Activated CD4-positive, alpha-beta T cell treated with anti-CD3 and anti-CD28 coated beads for 36 hours (primary cell): ENCODE measurements around the gene ITLN1. TPM values are rescaled to one million over a fixed set of nuclear protein-coding genes. Genes with fewer than 3 reads are reported as not detected.

ENCODE experiments used
- ATAC-seq: fragments of 200-7000 bp; cut with Tn5 transposase; one replicate; pipeline ENCODE4 v1.10.0; 2021; ENCODE audit warnings: mild to moderate bottlenecking, moderate library complexity
- CTCF ChIA-PET: fragments of 350-600 bp; sonication (Branson Sonifier 250); formaldehyde crosslinking; loops from one replicate; lab custom pipeline; 2021; ENCODE audit warnings: antibody characterized with exemption; lab: Charles Lee
- POLR2A ChIA-PET: fragments of 350-600 bp; sonication (Branson Sonifier 250); formaldehyde crosslinking; loops from one replicate; lab custom pipeline; 2021; ENCODE audit warnings: antibody characterized with exemption, inconsistent platforms; lab: Charles Lee
- DNase-seq: peaks from one replicate; pipeline ENCODE4 v3.0.0-alpha.2; 2020
- H3K27ac Mint-ChIP-seq: one replicate; pipeline ENCODE4 v1.8.0; 2021; ENCODE audit warnings: mixed read lengths
- H3K27me3 Mint-ChIP-seq: one replicate; pipeline ENCODE4 v1.8.0; 2021; ENCODE audit warnings: mixed read lengths
- H3K36me3 Mint-ChIP-seq: one replicate; pipeline ENCODE4 v1.8.0; 2021; ENCODE audit warnings: low read depth, mixed read lengths
- H3K4me1 Mint-ChIP-seq: one replicate; pipeline ENCODE4 v1.8.0; 2021; ENCODE audit warnings: mixed read lengths
- H3K4me3 Mint-ChIP-seq: one replicate; pipeline ENCODE4 v1.8.0; 2021; ENCODE audit warnings: mild to moderate bottlenecking, moderate library complexity, mixed read lengths
- H3K9me3 Mint-ChIP-seq: one replicate; pipeline ENCODE4 v1.8.0; 2021; ENCODE audit warnings: low read depth, mixed read lengths
- intact Hi-C, 2 experiments: fragments of 100-400 bp; cut with DNase I in 1 of 2; cut with micrococcal nuclease in 1 of 2; formaldehyde crosslinking; loops; one replicate each; pipeline versions ENCODE4 v1.14.2 to v1.15.1; 2022 to 2024; cut with DNase I, micrococcal nuclease
- total RNA-seq, 2 experiments: library from RNA; stranded (reverse); gene quantifications; one replicate each; pipeline ENCODE4 v1.2.3, GENCODE V29; 2021

Gene ITLN1
- total RNA-seq, 2 experiments from 2014 or later: not detected

DNA sequence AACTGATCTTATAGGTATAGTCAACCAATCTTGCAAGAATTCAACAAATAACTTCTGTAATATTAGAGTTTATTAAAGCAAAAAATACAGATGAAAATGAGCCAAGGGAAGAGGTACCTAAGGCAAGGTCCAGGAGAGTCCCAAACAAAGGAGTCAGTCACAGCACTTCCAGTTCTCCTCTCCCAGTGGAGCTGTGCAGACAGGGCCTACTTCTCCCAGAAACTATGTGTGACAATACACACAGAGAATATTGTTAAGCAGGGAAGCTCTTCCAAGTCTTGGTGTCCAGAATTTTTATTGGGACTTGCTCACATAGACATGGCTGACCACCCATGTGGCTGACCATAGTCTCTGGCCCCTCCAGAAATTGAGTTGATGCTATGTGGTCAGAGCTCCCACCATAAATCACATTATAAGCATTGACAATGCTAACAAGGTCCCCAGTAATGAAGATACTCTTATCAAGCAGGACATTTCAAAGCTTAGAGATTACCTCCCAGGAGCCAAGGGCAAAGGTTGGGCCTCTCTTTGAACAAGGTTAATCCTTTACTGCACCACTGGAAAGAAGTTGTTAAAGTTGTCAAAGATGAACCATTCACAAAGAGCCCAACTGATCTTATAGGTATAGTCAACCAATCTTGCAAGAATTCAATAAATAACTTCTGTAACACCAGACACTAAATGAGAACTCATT, 18.8 kb downstream of the ITLN1 start:
- intact Hi-C loops: no loop called here
- H3K4me3 Mint-ChIP-seq: no peak overlapping the region
- ATAC-seq (no peak), DNase-seq (no peak)
- H3K4me1 Mint-ChIP-seq: peaks cover 23% of the 10 kb centered on the region
- no peaks in the 10 kb centered on the region for H3K27me3 Mint-ChIP-seq
- no peaks in the 10 kb centered on the region for H3K9me3 Mint-ChIP-seq
- no peaks in the 10 kb centered on the region for H3K36me3 Mint-ChIP-seq
- ChIA-PET POLR2A (no interaction called here), CTCF (interaction anchor here (0.9 to 1.6 kb wide), 4 partner anchors 10 to 185 kb away, joined by 3 to 4 read pairs (median 3); no protein-coding TSS in a partner anchor)
- no peak overlapping the region for H3K27ac Mint-ChIP-seq

DNA sequence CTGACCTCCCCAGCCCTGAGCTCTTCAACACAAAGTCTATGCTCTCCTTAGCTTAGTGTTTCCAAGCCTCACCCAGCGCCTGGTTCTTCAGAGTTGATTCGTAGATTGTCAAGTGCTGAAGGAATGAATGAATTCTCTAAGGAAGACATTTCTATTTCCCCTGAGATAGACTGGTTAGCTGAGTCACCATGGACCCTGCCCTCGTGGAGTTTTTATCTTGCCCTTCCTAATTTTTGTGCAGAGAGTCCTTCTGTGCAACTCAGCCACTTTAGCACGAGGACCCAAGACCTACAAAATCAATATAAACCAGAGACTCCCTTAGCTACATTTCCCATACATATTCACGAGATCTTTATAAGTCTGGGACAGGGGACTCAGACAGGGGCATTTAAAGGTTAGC, 19.6 kb downstream of the ITLN1 start:
- H3K9me3 Mint-ChIP-seq: no peaks in the 10 kb centered on the region
- ChIA-PET CTCF (interaction anchor here (0.7 to 1.6 kb wide), 6 partner anchors 9 to 185 kb away, joined by 3 read pairs; no protein-coding TSS in a partner anchor), POLR2A (no interaction called here)
- no peak overlapping the region for H3K27ac Mint-ChIP-seq
- peaks cover 23% of the 10 kb centered on the region for H3K4me1 Mint-ChIP-seq
- no peak for ATAC-seq
- H3K27me3 Mint-ChIP-seq: no peaks in the 10 kb centered on the region
- intact Hi-C loops: no loop called here
- no peak overlapping the region for H3K4me3 Mint-ChIP-seq
- no peak for DNase-seq
- no peaks in the 10 kb centered on the region for H3K36me3 Mint-ChIP-seq

DNA sequence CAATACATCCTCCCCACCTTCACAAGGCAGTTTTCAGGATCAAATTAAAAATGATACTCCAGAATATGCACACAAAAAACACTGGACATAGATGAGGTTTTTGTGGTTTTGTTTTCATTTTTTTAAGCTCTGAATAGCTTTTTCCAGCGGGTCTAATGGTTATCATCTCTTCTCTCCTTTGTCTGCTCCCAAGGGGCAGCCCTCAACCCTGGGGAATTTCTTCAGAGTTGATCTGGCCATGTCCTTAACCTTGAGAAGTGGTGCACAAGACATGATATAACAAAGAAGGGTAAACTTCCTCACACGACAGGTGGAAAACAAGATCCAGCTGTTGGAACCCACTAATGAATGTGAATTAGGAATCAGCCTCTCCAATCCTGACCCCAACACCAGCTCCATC, 20.8 kb downstream of the ITLN1 start:
- intact Hi-C loops: no loop called here
- POLR2A ChIA-PET: no interaction called here
- no peak for ATAC-seq

DNA sequence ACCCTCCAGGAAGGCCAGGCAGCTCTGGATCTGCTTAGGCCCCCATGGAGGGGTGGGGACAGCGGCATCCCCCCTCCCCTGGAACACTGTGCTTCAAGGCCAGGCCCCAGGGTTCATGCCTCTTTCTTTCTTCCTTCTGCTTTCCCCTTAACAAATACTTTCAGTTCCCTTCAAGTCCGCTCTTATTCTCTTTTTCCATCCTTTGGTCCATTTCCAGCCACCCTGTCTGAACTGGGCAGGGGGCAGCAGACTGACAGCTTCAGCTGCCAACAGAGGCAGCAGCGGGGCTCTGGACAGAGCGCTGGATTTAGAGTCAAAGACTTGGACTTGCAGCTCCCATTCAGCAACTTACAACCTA, 21.2 kb downstream of the ITLN1 start:
- ATAC-seq (no peak), DNase-seq (no peak)
- Mint-ChIP-seq H3K4me3 (no peak overlapping the region), H3K9me3 (no peaks in the 10 kb centered on the region), H3K36me3 (no peaks in the 10 kb centered on the region), H3K27me3 (no peaks in the 10 kb centered on the region), H3K27ac (no peak overlapping the region), H3K4me1 (peaks cover 23% of the 10 kb centered on the region)
- intact Hi-C loops: loop anchor here in 1 of 2 experiments (2.0 kb wide), 1 partner anchor 25 kb away; no protein-coding TSS in a partner anchor
- ChIA-PET CTCF (interaction anchor here (0.5 to 3.3 kb wide), 5 partner anchors 17 to 68 kb away, joined by 3 to 11 read pairs (median 4); partner anchors contain the start of gene LY9), POLR2A (no interaction called here)

More for the DNA sequence above, 20.8 kb downstream of the ITLN1 start:
- no peaks in the 10 kb centered on the region for H3K9me3 Mint-ChIP-seq
- no peak for DNase-seq
- peaks cover 23% of the 10 kb centered on the region for H3K4me1 Mint-ChIP-seq
- H3K27ac Mint-ChIP-seq: no peak overlapping the region
- H3K36me3 Mint-ChIP-seq: no peaks in the 10 kb centered on the region
- no peaks in the 10 kb centered on the region for H3K27me3 Mint-ChIP-seq
- no peak overlapping the region for H3K4me3 Mint-ChIP-seq
- CTCF ChIA-PET: interaction anchor here (0.5 to 3.3 kb wide), 5 partner anchors 18 to 68 kb away, joined by 3 to 11 read pairs (median 4); partner anchors contain the start of gene LY9

DNA sequence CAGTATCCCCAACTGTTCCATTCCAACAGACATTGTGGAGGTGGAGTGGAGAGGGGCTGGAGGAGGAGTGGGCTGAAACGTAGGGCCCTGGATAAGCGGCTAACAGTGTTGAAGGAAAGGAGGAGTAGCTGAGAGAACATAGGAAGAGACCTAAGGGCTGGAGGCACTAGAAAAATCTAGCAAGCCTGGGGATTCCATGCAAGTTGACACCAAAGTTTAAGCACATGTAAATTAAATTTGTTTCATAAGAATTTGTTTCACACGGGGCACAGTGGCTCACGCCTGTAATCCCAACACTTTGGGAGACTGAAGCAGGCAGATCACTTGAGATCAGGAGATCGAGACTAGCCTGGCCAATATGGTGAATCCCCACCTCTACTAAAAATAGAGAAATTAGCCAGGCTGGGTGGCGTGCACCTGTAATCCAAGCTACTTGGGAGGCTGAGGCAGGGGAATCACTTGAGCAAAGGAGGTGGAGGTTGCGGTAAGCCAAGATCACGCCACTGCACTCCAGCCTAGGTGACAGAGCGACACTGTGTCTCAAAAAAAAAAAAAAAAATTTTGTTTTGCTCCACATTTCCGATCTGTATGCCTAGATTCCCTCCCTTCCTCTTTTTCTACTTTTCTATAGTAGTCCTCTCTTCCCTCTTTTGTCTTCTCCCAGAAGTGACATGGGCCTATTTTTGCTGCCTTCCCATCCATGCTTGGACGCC, 21.8 kb downstream of the ITLN1 start:
- H3K27ac Mint-ChIP-seq: no peak overlapping the region
- DNase-seq (no peak), ATAC-seq (no peak)
- no peaks in the 10 kb centered on the region for H3K9me3 Mint-ChIP-seq
- H3K4me3 Mint-ChIP-seq: no peak overlapping the region
- no peaks in the 10 kb centered on the region for H3K27me3 Mint-ChIP-seq
- ChIA-PET POLR2A (interaction anchor here (0.6 kb wide), 1 partner anchor 25 kb away, joined by 3 read pairs; no protein-coding TSS in a partner anchor), CTCF (interaction anchor here (0.6 to 3.3 kb wide), 9 partner anchors 13 to 119 kb away, joined by 3 to 11 read pairs (median 6); partner anchors contain the start of gene ITLN1)
- intact Hi-C loops: loop anchor here in 1 of 2 experiments (2.0 kb wide), 1 partner anchor 24 kb away; no protein-coding TSS in a partner anchor
- H3K4me1 Mint-ChIP-seq: peaks cover 23% of the 10 kb centered on the region
- no peaks in the 10 kb centered on the region for H3K36me3 Mint-ChIP-seq

DNA sequence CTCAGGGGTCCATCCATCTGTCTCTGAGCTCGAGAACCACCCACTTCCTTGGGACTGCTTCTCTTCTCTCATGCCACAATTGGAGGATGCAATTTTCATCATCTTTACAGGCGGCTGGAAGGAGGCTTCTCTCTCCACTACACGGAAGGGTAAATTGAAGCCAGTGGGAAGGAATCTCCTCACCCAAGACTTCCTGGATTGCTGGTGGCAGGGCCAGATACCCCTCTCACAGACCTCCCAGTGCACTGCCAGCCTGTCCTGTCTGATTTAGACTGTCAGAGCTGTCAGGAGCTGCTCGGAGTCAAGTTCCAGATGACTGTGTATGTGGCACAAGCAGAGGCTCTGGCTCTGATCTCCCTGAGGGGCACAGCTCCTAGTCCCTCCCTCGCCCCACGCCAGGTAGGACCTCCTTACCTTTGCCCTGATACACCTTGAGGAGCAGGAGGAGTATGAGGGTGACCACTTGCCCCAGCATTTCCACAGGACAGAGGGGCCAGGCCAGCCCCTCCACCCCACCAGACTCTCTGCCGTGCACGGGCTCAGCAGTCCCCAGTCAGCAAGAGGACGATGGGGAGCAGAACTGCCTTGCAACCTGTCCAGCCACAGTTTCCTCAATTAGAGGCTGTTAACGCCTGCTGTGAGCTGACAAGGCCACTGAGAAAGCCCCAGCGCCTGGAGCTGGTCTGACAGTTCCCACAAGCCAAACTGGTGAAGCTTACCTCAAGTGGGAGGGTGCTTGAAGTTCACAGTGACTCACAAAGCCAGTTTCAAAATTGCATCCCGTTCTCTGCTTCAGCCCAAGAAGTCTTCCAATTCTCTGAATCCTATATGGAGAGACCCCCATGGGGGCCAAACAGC, 22.5 kb downstream of the ITLN1 start, which contains the start of gene CD244:
CD244 (minus strand) TSS at position 685 of the 858 bp plus-strand sequence; CDS start at position 475, 210 bp downstream.
- POLR2A ChIA-PET: interaction anchor here (0.6 kb wide), 1 partner anchor 24 kb away, joined by 3 read pairs; no protein-coding TSS in a partner anchor
- intact Hi-C loops: loop anchor here in 1 of 2 experiments (2.0 kb wide), 1 partner anchor 24 kb away; no protein-coding TSS in a partner anchor
- no peaks in the 10 kb centered on the region for H3K9me3 Mint-ChIP-seq
- no peaks in the 10 kb centered on the region for H3K36me3 Mint-ChIP-seq
- CTCF ChIA-PET: interaction anchor here (0.5 to 3.3 kb wide), 8 partner anchors 12 to 120 kb away, joined by 3 to 11 read pairs (median 6); partner anchors contain the start of gene ITLN1
- H3K4me3 Mint-ChIP-seq: no peak within 1 kb of the TSS
- H3K4me1 Mint-ChIP-seq: peaks cover 19% of the 10 kb centered on the region
- H3K27me3 Mint-ChIP-seq: no peaks in the 10 kb centered on the region
- peak; percentile 79 for DNase-seq
- H3K27ac Mint-ChIP-seq: no peak within 1 kb of the TSS
- peak; percentile 98 for ATAC-seq

DNA sequence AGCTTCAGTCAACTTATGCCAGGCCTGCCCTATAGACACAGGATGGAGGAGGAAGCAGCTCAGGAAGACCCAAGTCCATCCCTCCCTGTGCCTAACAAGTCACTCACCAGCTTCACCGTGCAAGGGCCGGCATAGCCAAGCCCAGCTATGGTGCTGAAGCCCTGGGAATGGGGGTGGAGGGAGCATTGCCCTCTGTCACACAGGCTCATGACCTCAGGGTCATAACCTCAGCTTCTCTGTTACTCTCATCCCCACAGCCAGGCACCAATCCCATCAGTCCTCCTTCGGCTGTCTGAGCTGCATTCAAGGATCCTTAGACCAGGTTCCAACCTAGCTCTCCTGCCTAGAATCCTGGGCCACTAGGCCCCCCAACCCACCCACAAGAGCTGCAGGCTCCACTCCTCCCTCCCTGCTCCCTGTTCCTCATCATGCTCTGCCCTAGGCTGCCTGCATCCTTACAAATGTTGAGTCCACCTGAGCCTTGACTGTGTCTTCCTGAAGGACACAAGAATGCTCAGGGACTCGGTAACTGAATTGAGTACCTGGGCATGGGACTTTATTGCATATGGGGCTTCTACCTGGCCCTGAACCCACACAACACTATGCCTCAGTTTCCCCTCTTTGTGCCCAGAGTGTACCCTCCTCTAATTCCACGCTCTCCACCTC, 24.0 kb downstream of the ITLN1 start:
- Mint-ChIP-seq H3K36me3 (no peaks in the 10 kb centered on the region), H3K27me3 (no peaks in the 10 kb centered on the region), H3K4me1 (peaks cover 19% of the 10 kb centered on the region), H3K27ac (no peak overlapping the region), H3K9me3 (no peaks in the 10 kb centered on the region), H3K4me3 (no peak overlapping the region)
- CTCF ChIA-PET: interaction anchor here (0.6 to 3.3 kb wide), 7 partner anchors 10 to 323 kb away, joined by 3 to 11 read pairs (median 4); partner anchors contain the start of gene ITLN1
- DNase-seq (no peak), ATAC-seq (no peak)
- POLR2A ChIA-PET: interaction anchor here (0.5 to 0.6 kb wide), 2 partner anchors 9 to 288 kb away, joined by 3 read pairs; no protein-coding TSS in a partner anchor
- intact Hi-C loops: no loop called here

DNA sequence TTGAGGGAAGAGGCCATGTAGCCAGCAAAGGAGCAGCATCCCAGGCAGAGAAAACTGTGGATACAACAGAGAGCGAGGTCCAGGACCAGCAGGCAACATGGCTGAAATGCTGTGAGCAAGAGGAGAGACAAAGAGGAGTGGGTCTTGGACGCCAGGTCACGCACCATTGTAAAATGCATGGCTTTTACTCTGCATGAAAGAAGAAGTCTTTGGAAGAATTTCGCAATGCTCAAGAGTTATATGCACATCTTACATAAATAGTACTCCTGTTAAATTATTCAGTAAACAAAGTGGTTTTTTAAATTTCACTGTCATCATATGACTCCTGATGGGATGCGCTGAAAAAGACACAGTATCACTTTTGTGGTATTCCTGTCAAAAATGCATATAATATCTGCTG, 25.8 kb downstream of the ITLN1 start:
- Mint-ChIP-seq H3K4me1 (peaks cover 18% of the 10 kb centered on the region), H3K4me3 (no peak overlapping the region), H3K27ac (no peak overlapping the region), H3K27me3 (no peaks in the 10 kb centered on the region), H3K36me3 (no peaks in the 10 kb centered on the region), H3K9me3 (no peaks in the 10 kb centered on the region)
- CTCF ChIA-PET: interaction anchor here (2.4 kb wide), 1 partner anchor 26 kb away, joined by 6 read pairs; the partner anchor contains the start of gene ITLN1
- ATAC-seq (no peak), DNase-seq (no peak)
- POLR2A ChIA-PET: no interaction called here
- intact Hi-C loops: no loop called here

DNA sequence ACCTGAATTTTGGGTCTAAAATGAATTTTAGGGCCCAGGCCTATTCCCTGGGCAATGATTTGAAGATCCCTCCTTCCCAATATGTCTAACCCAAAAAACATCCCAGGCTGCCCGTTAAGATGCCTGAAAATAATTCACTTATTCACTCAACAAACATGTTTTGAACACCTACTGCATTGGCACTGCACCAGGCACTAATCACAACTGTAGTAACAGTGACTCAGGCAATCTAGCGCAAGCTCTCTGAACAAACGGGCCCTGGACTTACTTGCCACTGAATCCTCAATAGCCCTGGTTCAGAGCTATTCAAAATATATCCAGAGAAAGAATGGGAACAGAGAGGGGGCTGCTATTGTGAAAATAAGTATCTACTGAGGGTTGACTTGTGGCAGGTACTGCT, 26.5 kb downstream of the ITLN1 start:
- ChIA-PET POLR2A (no interaction called here), CTCF (interaction anchor here (0.6 to 2.4 kb wide), 5 partner anchors 8 to 27 kb away, joined by 3 to 6 read pairs (median 4); partner anchors contain the start of gene ITLN1)
- peaks cover 14% of the 10 kb centered on the region for H3K4me1 Mint-ChIP-seq
- H3K9me3 Mint-ChIP-seq: no peaks in the 10 kb centered on the region
- ATAC-seq (no peak), DNase-seq (no peak)
- no peak overlapping the region for H3K4me3 Mint-ChIP-seq
- intact Hi-C loops: no loop called here
- no peak overlapping the region for H3K27ac Mint-ChIP-seq
- H3K36me3 Mint-ChIP-seq: no peaks in the 10 kb centered on the region
- no peaks in the 10 kb centered on the region for H3K27me3 Mint-ChIP-seq

DNA sequence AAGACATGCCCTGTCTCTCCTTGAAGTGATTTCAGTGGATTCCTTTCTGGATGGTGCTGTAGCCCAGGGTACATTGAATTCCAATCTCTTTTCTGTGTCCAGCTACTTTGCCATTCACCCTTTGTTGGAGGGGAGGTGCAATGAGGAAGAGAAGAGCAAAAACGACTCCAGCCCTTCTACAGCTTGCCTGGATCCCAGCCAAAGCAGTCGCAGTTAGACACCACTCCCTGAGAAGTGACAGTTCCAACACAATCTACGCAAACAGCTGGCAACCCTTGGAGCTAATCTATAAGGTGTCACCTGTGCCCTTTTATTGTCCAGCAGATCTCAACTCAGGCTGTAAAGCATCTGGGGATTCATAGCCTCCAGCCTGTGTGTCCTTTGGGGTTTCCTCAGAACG, 26.9 kb downstream of the ITLN1 start:
- DNase-seq: no peak
- Mint-ChIP-seq H3K4me3 (no peak overlapping the region), H3K27me3 (no peaks in the 10 kb centered on the region), H3K4me1 (peaks cover 12% of the 10 kb centered on the region), H3K27ac (no peak overlapping the region), H3K9me3 (no peaks in the 10 kb centered on the region), H3K36me3 (no peaks in the 10 kb centered on the region)
- POLR2A ChIA-PET: no interaction called here
- ATAC-seq: no peak
- intact Hi-C loops: no loop called here
- CTCF ChIA-PET: interaction anchor here (0.6 to 2.4 kb wide), 5 partner anchors 8 to 27 kb away, joined by 3 to 6 read pairs (median 4); partner anchors contain the start of gene ITLN1
